ENCODE results near the gene UBE2V1. TPM values are rescaled to one million over a fixed set of nuclear protein-coding genes. Genes with fewer than 3 reads are reported as not detected.

UBE2V1 gene
- total and polyA plus RNA-seq, 10 of the 15 experiments (the other 5 are each of a cell fraction or from before 2014, with no cell fraction given), result 51.8 to 219 (median 141) TPM

DNA sequence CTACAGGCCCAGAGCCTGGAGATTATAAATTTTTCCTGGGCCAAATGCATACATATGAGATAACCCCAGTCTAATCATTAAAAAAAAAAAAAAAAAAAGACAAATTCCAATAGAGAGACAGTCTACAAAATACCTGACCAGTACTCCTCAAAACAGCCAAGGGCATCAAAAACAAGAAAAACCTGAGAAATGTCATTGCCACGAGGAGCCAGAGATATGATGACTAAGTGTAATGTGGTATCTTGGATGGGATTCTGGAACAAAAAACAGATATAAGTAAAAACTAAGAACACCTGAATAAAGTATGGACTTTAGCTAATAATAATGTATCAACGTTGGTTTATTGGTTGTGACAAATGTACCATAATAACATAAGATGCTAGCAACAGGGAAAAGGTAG is 24.9 kb downstream of the UBE2V1 start:
- CTCF ChIA-PET, result interaction anchor here (1.0 to 1.6 kb wide), 3 partner anchors 12 to 89 kb away, joined by 3 to 7 read pairs (median 5); no protein-coding TSS in a partner anchor

More for the DNA sequence above, 24.9 kb downstream of the UBE2V1 start:
- H3K4me1 ChIP-seq (ENCODE audit: control insufficient read depth, insufficient read depth, low read length), result peaks cover 6% of the 10 kb centered on the region
- WGBS (ENCODE audit: insufficient coverage, insufficient replicate concordance, low lambda C conversion rate, missing lambda C conversion rate), result 29% methylated on average over 2 of the region's 2 CpGs
- no peaks in the 10 kb centered on the region for H3K9me3 ChIP-seq (replicated peaks; ENCODE audit: control insufficient read depth, insufficient read depth, low read length)
- peaks cover 5 to 16% of the 10 kb centered on the region in 2 experiments for H3K36me3 ChIP-seq (ENCODE audit: control insufficient read depth in 2 of 2, insufficient read depth in 2 of 2, low read length in 1 of 2)
- H3K27me3 ChIP-seq (replicated peaks in 1 of 2; ENCODE audit: control insufficient read depth in 2 of 2, insufficient read depth in 2 of 2, low read length in 1 of 2), result no peaks in the 10 kb centered on the region
- no peak overlapping the region for H3K27ac ChIP-seq (ENCODE audit: control insufficient read depth, insufficient read depth)
- POLR2A ChIA-PET, result interaction anchor here (0.6 kb wide), 1 partner anchor 143 kb away, joined by 4 read pairs; no protein-coding TSS in a partner anchor
- H3K79me2 ChIP-seq (ENCODE audit: control insufficient read depth, insufficient read depth, low read length), result peaks cover 10% of the 10 kb centered on the region
- ATAC-seq (no peak), FAIRE-seq (no peak), DNase-seq (ENCODE audit: low read depth, low spot score) (no peak)
- no peak overlapping the region for H3K4me2 ChIP-seq (ENCODE audit: control insufficient read depth, insufficient read depth)
- no peak overlapping the region for H3K4me3 ChIP-seq
- intact Hi-C loops (cut with micrococcal nuclease; ENCODE audit: unreplicated experiment), result no loop called here
- no peak overlapping the region for H2AFZ ChIP-seq (ENCODE audit: control insufficient read depth, low read depth, low read length)
- no peak for TF ChIP-seq POLR2A (IDR thresholded peaks at IDR 0.05; ENCODE audit: low read depth, low read length)
- TF ChIP-seq, protein P1, sequence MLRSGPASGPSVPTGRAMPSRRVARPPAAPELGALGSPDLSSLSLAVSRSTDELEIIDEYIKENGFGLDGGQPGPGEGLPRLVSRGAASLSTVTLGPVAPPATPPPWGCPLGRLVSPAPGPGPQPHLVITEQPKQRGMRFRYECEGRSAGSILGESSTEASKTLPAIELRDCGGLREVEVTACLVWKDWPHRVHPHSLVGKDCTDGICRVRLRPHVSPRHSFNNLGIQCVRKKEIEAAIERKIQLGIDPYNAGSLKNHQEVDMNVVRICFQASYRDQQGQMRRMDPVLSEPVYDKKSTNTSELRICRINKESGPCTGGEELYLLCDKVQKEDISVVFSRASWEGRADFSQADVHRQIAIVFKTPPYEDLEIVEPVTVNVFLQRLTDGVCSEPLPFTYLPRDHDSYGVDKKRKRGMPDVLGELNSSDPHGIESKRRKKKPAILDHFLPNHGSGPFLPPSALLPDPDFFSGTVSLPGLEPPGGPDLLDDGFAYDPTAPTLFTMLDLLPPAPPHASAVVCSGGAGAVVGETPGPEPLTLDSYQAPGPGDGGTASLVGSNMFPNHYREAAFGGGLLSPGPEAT (IDR thresholded peaks at IDR 0.05; ENCODE audit: low read depth), result no peak
- no peak for TF ChIP-seq ZNF217 (IDR thresholded peaks at IDR 0.05)
- TF ChIP-seq, protein P2, sequence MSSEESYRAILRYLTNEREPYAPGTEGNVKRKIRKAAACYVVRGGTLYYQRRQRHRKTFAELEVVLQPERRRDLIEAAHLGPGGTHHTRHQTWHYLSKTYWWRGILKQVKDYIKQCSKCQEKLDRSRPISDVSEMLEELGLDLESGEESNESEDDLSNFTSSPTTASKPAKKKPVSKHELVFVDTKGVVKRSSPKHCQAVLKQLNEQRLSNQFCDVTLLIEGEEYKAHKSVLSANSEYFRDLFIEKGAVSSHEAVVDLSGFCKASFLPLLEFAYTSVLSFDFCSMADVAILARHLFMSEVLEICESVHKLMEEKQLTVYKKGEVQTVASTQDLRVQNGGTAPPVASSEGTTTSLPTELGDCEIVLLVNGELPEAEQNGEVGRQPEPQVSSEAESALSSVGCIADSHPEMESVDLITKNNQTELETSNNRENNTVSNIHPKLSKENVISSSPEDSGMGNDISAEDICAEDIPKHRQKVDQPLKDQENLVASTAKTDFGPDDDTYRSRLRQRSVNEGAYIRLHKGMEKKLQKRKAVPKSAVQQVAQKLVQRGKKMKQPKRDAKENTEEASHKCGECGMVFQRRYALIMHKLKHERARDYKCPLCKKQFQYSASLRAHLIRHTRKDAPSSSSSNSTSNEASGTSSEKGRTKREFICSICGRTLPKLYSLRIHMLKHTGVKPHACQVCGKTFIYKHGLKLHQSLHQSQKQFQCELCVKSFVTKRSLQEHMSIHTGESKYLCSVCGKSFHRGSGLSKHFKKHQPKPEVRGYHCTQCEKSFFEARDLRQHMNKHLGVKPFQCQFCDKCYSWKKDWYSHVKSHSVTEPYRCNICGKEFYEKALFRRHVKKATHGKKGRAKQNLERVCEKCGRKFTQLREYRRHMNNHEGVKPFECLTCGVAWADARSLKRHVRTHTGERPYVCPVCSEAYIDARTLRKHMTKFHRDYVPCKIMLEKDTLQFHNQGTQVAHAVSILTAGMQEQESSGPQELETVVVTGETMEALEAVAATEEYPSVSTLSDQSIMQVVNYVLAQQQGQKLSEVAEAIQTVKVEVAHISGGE (CRISPR knock-in tag; IDR thresholded peaks at IDR 0.05), result no peak
- TF ChIP-seq KDM1A (IDR thresholded peaks at IDR 0.05; ENCODE audit: borderline replicate concordance), result no peak
- no peak for TF ChIP-seq RAD21 (IDR thresholded peaks at IDR 0.05; ENCODE audit: insufficient read depth, low read depth, low read length)
- TF ChIP-seq IKZF2 (IDR thresholded peaks at IDR 0.05), result no peak
- no peak for TF ChIP-seq ZZZ3 (IDR thresholded peaks at IDR 0.05; ENCODE audit: control insufficient read depth, insufficient read length, low read depth)
- TF ChIP-seq MTA2 (IDR thresholded peaks at IDR 0.05; ENCODE audit: low read depth), result no peak
- TF ChIP-seq NFIC (IDR thresholded peaks at IDR 0.05; ENCODE audit: low read depth, low read length), result no peak
- no peak for TF ChIP-seq SMC3 (IDR thresholded peaks at IDR 0.05; ENCODE audit: borderline replicate concordance, low read length)
- no peak for TF ChIP-seq RFX5 (IDR thresholded peaks at IDR 0.05; ENCODE audit: low read depth, low read length)
- no peak for TF ChIP-seq BACH1 (IDR thresholded peaks at IDR 0.05; ENCODE audit: borderline replicate concordance)
- RAD21 ChIA-PET (ENCODE audit: unreplicated experiment), result no interaction called here
- in situ Hi-C loops (cut with MboI), result no loop called here
- BruUV-seq (replicated peaks), result no TSS peak
- H4K20me1 ChIP-seq (ENCODE audit: control insufficient read depth, insufficient read depth), result peaks cover 4% of the 10 kb centered on the region; the same call in 1 of the 2 replicates
- SMC1A ChIA-PET (ENCODE audit: uncharacterized antibody, unreplicated experiment), result interaction anchor here (0.7 to 0.9 kb wide), 2 partner anchors 12 to 28 kb away, joined by 3 read pairs; no protein-coding TSS in a partner anchor
- H3K9ac ChIP-seq (ENCODE audit: control insufficient read depth, insufficient read depth, low read length), result no peak overlapping the region

Data from GM12878 (cell line).